Inflammatory macrophage treated with lipopolysaccharide for 4 hours (primary cell): ENCODE results near the gene TRAPPC5.

ENCODE experiments used
- DNase-seq: peaks from one replicate; pipeline ENCODE4 v3.0.0-alpha.2; 2020

TRAPPC5 gene

GRCh38 chr19:7646426-7646700 lies 34.3 kb upstream of the TRAPPC5 start:
- no peak for DNase-seq

DNA sequence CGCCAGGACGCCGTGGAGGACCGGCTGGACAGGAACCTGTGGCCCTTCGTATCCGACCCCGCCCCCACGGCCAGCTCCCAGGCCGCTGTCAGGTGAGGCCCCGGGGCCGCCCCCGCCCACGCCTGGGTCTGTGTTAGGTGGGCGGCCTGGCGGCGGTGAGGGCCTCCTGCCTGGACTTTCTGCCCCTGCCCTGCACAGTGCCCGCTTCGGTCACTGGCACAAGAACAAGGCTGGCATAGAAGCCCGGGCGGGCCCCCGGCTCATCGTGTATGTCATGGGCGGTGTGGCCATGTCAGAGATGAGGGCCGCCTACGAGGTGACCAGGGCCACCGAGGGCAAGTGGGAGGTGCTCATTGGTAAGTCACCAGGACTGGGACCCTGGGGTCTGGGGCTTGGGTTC lies 33.5 kb upstream of the TRAPPC5 start:
- no peak for DNase-seq

DNA sequence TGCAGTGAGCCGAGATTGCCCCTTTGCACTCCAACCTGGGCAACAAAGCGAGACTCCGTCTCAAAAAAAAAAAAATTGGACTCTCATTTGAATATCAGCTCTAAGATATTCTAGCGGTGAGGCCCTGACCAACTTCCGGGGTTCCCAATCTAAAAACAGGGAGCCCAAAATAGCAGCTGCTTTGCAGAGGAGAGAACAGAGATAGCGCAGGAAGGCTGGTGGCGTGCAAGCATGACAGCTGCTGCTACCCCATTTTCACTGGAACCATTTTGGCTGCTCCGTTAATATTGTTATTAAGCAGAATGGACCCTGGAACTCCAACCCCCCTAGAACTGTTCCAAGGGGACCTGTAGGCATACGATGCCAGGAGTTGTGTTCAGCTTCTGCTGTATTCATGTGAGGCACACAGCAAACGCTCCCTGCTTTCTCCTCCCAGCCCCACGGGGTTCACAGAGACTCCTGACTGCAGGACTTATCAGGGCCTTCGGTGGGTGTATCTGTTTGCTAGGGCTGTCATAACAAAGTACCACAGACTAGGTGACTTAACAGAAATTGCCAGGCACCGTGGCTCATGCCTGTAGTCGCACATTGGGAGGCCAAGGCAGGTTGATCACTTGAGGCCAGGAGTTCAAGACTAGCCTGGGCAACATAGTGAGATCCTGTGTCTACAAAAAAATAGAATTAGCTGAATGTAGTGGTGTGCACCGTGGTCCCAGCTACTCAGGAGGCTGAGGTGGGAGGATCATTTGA lies 32.2 kb upstream of the TRAPPC5 start:
- DNase-seq = no peak

DNA sequence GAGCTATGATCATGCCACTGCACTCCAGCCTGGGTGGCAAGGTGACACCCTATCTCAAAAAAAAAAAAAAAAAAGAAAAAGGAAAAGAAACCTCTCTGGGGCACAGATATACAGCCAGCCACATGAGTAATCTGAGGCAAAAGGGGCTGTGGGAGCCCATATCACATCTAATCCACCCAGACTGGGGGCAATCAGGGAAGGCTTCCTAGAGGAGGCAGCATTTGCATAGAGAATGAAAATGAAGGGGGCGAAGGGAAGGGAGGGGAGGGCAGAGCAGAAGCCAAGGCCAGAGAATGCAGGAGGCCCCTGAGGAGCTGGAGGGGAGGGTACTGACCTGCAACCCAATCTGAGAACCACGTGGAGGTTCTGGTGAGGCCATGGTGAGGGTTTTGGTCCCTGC lies 30.5 kb upstream of the TRAPPC5 start:
- DNase-seq = no peak

DNA sequence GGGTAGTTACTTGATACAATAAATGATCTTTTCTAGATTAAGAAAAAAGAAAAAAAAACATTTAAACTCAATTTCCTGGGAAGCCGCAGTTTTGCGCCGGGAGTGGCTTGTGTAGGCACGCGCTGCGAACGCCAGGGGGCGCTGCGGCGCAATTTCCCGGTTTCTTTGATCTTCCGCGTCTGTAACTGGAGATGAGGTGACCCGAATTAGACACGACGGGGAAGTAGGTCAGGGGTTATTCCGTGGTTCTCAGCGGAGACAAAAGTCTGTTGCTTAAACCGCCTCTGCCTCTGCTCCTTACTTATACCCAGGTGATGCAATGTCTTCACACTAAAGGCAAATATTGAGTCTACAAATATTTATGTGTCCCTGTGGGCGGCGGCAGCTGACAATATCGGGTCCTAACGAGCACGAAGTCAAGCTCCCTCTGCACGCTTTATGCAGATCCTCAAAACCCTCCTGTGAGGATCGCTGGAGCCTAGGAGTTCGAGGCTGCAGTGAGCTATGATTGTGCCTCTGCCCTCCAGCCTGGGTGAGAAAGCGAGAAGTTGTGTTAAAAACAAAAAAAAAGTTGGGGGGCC lies 28.5 kb upstream of the TRAPPC5 start:
- DNase-seq = peak; percentile 97

DNA sequence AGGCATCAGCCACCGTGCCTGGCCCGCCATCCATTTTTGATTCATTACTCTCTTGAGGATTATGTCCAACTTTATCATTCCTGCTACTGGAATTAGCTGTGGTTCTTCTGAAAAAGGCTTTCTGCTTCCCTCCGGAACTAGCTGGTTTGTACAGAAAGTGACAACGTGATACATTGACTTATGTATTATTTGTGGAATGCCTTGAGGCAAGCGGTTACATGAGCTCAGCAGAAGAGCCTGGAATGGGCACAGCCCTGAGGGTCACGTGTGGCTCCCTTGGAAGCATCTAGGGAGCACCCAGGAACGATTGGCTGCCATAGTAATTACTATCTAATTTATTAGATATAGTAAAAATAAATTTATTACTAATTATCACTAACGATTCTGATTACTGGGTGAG lies 26.2 kb upstream of the TRAPPC5 start:
- no peak for DNase-seq

DNA sequence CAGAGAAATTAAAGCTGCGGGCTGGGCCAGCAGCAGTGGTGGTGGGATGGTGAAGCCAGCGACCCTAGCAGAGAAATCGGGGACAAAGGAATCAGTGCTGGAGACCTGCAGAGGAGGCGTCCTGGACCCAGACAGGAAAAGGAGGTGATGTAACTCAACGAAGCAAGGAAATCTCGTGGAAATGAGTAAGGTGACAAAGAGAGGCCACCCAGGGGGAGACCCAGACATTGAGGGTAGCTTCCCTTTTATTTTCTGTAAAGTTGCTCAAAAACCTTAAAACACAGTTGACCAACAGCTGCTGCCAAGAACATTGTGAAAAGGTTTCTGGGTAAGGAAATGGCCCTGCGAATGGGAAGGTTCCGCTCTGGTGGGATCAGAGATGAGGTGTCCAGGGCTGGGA lies 25.1 kb upstream of the TRAPPC5 start:
- DNase-seq = peak; percentile 98

GRCh38 chr19:7657131-7657751 lies 23.4 kb upstream of the TRAPPC5 start:
- DNase-seq = peak; percentile 98

DNA sequence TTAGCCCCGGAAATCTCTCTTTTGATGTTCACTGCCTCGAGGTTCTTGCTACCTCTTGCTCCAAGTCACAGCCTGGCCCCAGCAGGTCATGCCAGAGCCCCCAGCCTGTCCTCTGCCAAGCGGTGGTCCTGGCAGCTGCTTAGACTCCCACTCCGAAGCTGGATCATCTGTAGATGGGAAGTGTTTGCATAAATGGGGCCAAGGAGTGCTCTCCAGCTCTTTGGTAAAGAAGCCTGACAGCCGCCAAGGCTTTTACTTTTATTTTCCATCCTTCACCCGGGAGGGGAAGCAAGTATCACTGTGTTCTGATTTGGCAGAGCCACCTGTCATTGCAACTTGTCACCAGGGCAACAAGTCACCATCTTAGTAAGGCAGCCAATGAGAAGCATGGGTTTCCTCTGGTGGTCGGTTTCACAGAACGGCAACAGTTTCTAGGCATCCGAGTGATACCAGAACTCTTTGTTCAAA lies 22.4 kb upstream of the TRAPPC5 start:
- DNase-seq = peak; percentile 92

DNA sequence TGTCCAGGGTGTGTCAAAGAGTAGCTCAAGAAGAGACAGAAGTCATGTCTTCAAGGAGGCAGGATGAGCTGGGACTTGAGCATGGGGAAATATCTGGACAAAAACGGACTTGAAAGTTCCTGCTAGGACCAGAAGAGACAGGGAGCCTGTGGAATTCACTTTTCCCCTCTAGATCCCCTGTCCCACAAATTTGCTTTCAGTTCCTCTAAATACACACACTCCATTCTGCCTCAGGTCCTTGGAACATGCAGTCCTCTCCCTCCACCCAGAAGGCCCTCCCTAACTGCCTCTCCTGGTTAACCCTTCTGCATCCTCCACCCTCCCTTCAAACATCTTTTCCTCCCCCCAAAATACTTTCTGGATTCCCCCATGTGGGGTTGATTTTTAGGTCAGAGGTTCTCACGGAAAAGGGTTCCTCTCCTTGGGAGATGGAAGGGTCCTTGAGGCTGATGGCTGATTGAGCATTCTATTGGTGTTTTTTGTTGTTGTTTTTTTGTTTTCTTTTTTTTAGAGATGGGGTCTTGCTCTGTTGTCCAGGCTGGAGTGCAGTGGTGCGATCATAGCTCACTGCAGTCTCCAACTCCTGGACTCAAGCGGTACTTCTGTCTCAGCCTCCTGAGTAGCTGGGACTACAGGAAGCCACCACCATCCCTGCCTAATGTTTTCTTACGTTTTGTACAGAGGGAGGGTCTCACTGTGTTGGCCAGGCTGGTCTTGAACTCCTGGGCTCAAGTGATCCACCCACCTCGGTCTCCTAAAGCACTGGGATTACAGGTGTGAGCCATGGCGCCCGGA lies 18.7 kb upstream of the TRAPPC5 start:
- DNase-seq = peak; percentile 34

GRCh38 chr19:7662657-7663056 lies 18.0 kb upstream of the TRAPPC5 start:
- no peak for DNase-seq

GRCh38 chr19:7663706-7664105 lies 16.9 kb upstream of the TRAPPC5 start:
- no peak for DNase-seq

GRCh38 chr19:7665076-7665475 lies 15.6 kb upstream of the TRAPPC5 start:
- no peak for DNase-seq

GRCh38 chr19:7668842-7669241 lies 11.8 kb upstream of the TRAPPC5 start, which contains the start of gene RETN:
RETN (plus strand) TSS chr19:7669049; CDS start chr19:7669327, 278 bp downstream.
- DNase-seq = no peak

GRCh38 chr19:7669641-7670040 lies 11.0 kb upstream of the TRAPPC5 start:
- no peak for DNase-seq

DNA sequence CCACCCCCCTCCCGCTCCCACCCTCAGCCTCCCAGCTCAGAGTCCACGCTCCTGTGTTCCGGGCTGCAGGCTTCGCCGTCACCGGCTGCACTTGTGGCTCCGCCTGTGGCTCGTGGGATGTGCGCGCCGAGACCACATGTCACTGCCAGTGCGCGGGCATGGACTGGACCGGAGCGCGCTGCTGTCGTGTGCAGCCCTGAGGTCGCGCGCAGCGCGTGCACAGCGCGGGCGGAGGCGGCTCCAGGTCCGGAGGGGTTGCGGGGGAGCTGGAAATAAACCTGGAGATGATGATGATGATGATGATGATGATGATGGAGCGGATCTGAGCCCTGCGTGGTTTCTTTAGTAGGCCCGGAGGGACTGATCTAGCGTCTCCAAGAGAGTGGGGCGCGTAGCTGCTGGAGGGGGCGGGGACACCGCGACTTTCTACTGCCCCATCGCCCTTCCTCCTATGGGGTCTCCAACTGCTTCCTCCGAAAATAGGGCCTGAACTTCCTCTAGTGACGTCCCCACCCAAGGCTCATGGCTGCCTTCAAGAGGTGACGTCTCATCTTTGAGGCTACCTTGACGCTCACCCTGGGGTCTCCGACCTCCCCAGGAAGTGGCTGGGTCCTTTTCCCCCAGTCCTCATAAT lies 10.4 kb upstream of the TRAPPC5 start:
- DNase-seq = peak; percentile 53

- no peak for DNase-seq
These were observed 9.8 kb upstream of the TRAPPC5 start for GRCh38 chr19:7670790-7671189.

- no peak for DNase-seq
These were observed 8.1 kb upstream of the TRAPPC5 start for GRCh38 chr19:7672522-7672921.

DNA sequence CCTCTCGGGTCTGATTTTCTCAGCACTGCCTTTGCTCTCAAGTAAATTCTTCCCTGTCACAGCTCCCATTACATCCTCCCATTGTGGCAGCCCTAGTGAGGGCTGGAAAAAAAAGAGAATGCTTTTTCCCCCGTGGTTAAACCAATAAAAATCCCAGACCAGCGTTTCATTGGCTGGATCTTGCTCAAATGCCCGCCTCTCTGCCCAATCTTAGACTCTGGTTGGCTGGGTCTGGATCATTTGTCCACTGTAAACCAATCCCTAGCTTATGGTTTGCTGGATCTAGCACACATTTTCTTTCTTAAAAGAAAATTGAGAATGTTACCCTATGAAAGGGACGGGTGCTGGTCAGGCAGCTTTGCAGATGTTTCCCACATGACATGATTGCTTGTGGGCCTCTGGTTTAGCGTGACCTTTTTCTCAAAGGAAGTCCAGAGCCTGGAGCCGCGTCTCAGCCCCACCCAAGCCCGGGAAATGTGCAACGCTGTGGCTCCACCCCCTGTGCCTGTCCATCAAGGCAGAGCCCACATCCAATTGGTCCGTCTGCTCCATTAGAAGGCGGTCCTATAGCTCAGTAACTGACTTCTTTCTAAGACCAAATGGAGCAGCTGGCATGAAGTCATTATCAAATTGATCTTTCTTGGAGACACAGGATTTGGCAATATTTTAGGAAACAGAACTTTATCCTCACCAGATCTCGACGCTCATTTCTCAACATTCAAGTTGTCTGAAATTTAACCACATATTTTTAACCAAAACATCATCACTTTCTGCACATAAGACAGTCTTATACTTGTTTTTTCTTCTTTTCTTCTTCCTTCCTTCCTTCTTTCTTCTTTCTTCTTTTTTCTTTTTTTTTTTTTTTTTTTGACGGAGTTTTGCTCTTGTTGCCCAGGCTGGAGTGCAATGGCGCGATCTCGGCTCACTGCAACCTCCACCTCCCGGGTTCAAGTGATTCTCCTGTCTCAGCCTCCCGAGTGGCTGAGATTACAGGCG lies 6.3 kb upstream of the TRAPPC5 start:
- peak; percentile 98 for DNase-seq

- peak; percentile 87 for DNase-seq
These were observed 4.3 kb upstream of the TRAPPC5 start for GRCh38 chr19:7676376-7676775.

DNA sequence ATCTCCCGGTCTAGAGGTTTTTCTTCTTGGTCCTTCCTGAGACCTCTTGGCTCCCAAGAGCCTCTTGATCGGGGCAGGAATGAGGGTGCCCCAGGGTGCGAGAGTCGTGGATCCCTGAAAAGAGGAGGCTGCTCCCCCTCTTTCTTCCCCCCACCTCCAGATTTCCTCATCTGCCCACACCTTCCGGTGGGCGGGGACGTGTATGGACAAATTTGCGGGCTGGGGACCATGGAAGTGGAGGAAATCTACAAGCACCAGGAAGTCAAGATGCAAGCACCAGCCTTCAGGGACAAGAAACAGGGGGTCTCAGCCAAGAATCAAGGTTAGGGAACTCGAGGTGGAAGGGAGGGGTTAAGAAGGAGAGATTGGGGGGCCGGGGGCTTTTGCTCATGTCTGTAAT lies 3.8 kb upstream of the TRAPPC5 start, which contains the start of gene MCEMP1:
Gene MCEMP1, plus strand, starts transcription at position 237 of the 400 bp plus-strand sequence. Its CDS starts 31 bp downstream, at position 268.
- peak; percentile 62 for DNase-seq
